Activated CD4-positive, CD25-positive, alpha-beta regulatory T cell treated with anti-CD3 and anti-CD28 coated beads, Interleukin-2, amount 50 U/mL, for 72 hours (primary cell): Measurements from ENCODE around the gene EIF2B5.
"Not testable (repeated sequence)": the region's sequence is repeated elsewhere in the genome, so short reads cannot be mapped to it uniquely, and the experiment has no call there.

Experiments
- DNase-seq: peaks from one replicate; pipeline ENCODE4 v3.0.0; 2021

The EIF2B5 gene

GRCh38 chr3:184148076-184148475, 12.9 kb downstream of the EIF2B5 start:
- DNase-seq: no peak

- DNase-seq: no peak
Observed at GRCh38 chr3:184149123-184149522, 14.0 kb downstream of the EIF2B5 start.

GRCh38 chr3:184149770-184150169, 14.6 kb downstream of the EIF2B5 start:
- DNase-seq: not testable (repeated sequence)

GRCh38 chr3:184154885-184155643, 19.9 kb downstream of the EIF2B5 start, which contains the start of gene DVL3:
TSS of gene DVL3 (plus strand) at chr3:184155377. CDS start at chr3:184155636, 259 bp downstream.
- DNase-seq: peak; percentile 67

GRCh38 chr3:184155644-184156521, 20.7 kb downstream of the EIF2B5 start:
- DNase-seq: peak; percentile 65

GRCh38 chr3:184156522-184156955, 21.4 kb downstream of the EIF2B5 start:
- no peak for DNase-seq

- no peak for DNase-seq
Observed at GRCh38 chr3:184157206-184157605, 22.0 kb downstream of the EIF2B5 start.

- no peak for DNase-seq
Observed at GRCh38 chr3:184158404-184158803, 23.2 kb downstream of the EIF2B5 start.

GRCh38 chr3:184160456-184160855, 25.3 kb downstream of the EIF2B5 start:
- DNase-seq: no peak

- DNase-seq: not testable (repeated sequence)
Observed at GRCh38 chr3:184162571-184163070, 27.5 kb downstream of the EIF2B5 start.

GRCh38 chr3:184164648-184165330, 29.6 kb downstream of the EIF2B5 start:
- DNase-seq: no peak

- DNase-seq: no peak
Observed at GRCh38 chr3:184165543-184165942, 30.4 kb downstream of the EIF2B5 start.

GRCh38 chr3:184166671-184167070, 31.5 kb downstream of the EIF2B5 start:
- no peak for DNase-seq

- no peak for DNase-seq
Observed at GRCh38 chr3:184167786-184168185, 32.6 kb downstream of the EIF2B5 start.

- no peak for DNase-seq
Observed at GRCh38 chr3:184168363-184169120, 33.4 kb downstream of the EIF2B5 start.

- DNase-seq: no peak
Observed at GRCh38 chr3:184169896-184170875, 35.0 kb downstream of the EIF2B5 start.

GRCh38 chr3:184171562-184171961, 36.4 kb downstream of the EIF2B5 start:
- no peak for DNase-seq

- no peak for DNase-seq
Observed at GRCh38 chr3:184172681-184173373, 37.7 kb downstream of the EIF2B5 start.

- DNase-seq: no peak
Observed at GRCh38 chr3:184173374-184173722, 38.2 kb downstream of the EIF2B5 start.

GRCh38 chr3:184174284-184174645, 39.1 kb downstream of the EIF2B5 start:
- no peak for DNase-seq
